Trophoblast cell (in vitro differentiated cells and primary cell): ENCODE measurements around the gene FNDC1.

Experiments used
- DNase-seq, 2 donors: peaks; one replicate each; pipeline ENCODE4 v3.0.0-alpha.2; 2016
- H2AFZ ChIP-seq: 2 replicates; pipeline ENCODE4 v1.6.1; 2013; ENCODE audit warnings: low read length, moderate library complexity, mild to moderate bottlenecking; ENCODE audit not compliant: insufficient read depth, poor library complexity
- H2AK5ac ChIP-seq: 2 replicates; pipeline ENCODE4 v1.6.1; 2013; ENCODE audit warnings: mild to moderate bottlenecking, low read length
- H2BK120ac ChIP-seq: 2 replicates; pipeline ENCODE4 v1.6.1; 2013; ENCODE audit warnings: low read length, mild to moderate bottlenecking, moderate library complexity; ENCODE audit not compliant: insufficient read depth, poor library complexity
- H2BK12ac ChIP-seq: 2 replicates; pipeline ENCODE4 v1.6.1; 2013; ENCODE audit warnings: mild to moderate bottlenecking, low read length, moderate library complexity
- H2BK5ac ChIP-seq: 2 replicates; pipeline ENCODE4 v1.6.1; 2013; ENCODE audit warnings: low read length, low read depth, moderate library complexity, mild to moderate bottlenecking; ENCODE audit not compliant: poor library complexity
- H3K14ac ChIP-seq: 2 replicates; pipeline ENCODE4 v1.6.1; 2013; ENCODE audit warnings: mild to moderate bottlenecking, low read length
- H3K18ac ChIP-seq: 2 replicates; pipeline ENCODE4 v1.6.1; 2013; ENCODE audit warnings: mild to moderate bottlenecking, low read length
- H3K23ac ChIP-seq: 2 replicates; pipeline ENCODE4 v1.6.1; 2013; ENCODE audit warnings: low read length
- H3K27ac ChIP-seq: 2 replicates; pipeline ENCODE4 v1.5.1; 2013; ENCODE audit warnings: low read depth, mild to moderate bottlenecking, inconsistent platforms, low read length, moderate library complexity
- H3K27me3 ChIP-seq: 2 replicates; pipeline ENCODE4 v1.6.1; 2013; ENCODE audit warnings: inconsistent platforms, mild to moderate bottlenecking, low read length, moderate library complexity; ENCODE audit not compliant: insufficient read depth
- H3K36me3 ChIP-seq, 2 experiments: 1 replicate in 1 of 2; 2 replicates in 1 of 2; pipeline ENCODE4 v1.6.1; 2013; ENCODE audit warnings: low read length in 2 of 2, mild to moderate bottlenecking in 2 of 2, moderate library complexity in 1 of 2; ENCODE audit not compliant: insufficient read depth in 2 of 2, control insufficient read depth in 1 of 2
- H3K4ac ChIP-seq: 2 replicates; pipeline ENCODE4 v1.6.1; 2013; ENCODE audit warnings: low read depth, mild to moderate bottlenecking, low read length, moderate library complexity
- H3K4me1 ChIP-seq, 2 experiments: 1 replicate in 1 of 2; 2 replicates in 1 of 2; pipeline ENCODE4 v1.6.1; 2013; ENCODE audit warnings: low read length in 2 of 2, mild to moderate bottlenecking in 2 of 2, moderate library complexity in 1 of 2; ENCODE audit not compliant: insufficient read depth in 2 of 2, control insufficient read depth in 1 of 2
- H3K4me2 ChIP-seq: 2 replicates; pipeline ENCODE4 v1.6.1; 2013; ENCODE audit warnings: inconsistent platforms, mild to moderate bottlenecking, low read length, moderate library complexity
- H3K4me3 ChIP-seq: 2 replicates; pipeline ENCODE4 v1.5.1; 2013; ENCODE audit warnings: mild to moderate bottlenecking, low read depth, low read length, inconsistent platforms
- H3K79me1 ChIP-seq: one replicate; pipeline ENCODE4 v1.6.1; 2013; ENCODE audit warnings: low read length
- H3K79me2 ChIP-seq: 2 replicates; pipeline ENCODE4 v1.6.1; 2013; ENCODE audit warnings: low read length, mild to moderate bottlenecking; ENCODE audit not compliant: control insufficient read depth, insufficient read depth, poor library complexity
- H3K9ac ChIP-seq: 2 replicates; pipeline ENCODE4 v1.6.1; 2013; ENCODE audit warnings: mild to moderate bottlenecking, low read length
- H3K9me3 ChIP-seq: 2 replicates; pipeline ENCODE4 v1.6.1; 2013; ENCODE audit warnings: low read depth, mild to moderate bottlenecking, control low read depth, inconsistent platforms, low read length; ENCODE audit not compliant: insufficient read depth
- H4K12ac ChIP-seq: 2 replicates; pipeline ENCODE4 v1.6.1; 2013; ENCODE audit warnings: low read depth, mild to moderate bottlenecking, low read length, moderate library complexity
- H4K8ac ChIP-seq: 2 replicates; pipeline ENCODE4 v1.6.1; 2013; ENCODE audit warnings: low read depth, mild to moderate bottlenecking, low read length, moderate library complexity
- H4K91ac ChIP-seq: one replicate; pipeline ENCODE4 v1.6.1; 2013; ENCODE audit warnings: low read depth, mild to moderate bottlenecking, low read length, moderate library complexity
- WGBS: extraction: QIAGEN DNeasy Blood & Tissue Kit; methylation state at CpG from one replicate; pipeline ENCODE4 v1.1.7; 2013; ENCODE audit warnings: missing lambda C conversion rate; ENCODE audit not compliant: insufficient read length, insufficient coverage; ENCODE audit errors: extremely low coverage; 5-methylcytosine and 5-hydroxymethylcytosine counted together

The FNDC1 gene

DNA sequence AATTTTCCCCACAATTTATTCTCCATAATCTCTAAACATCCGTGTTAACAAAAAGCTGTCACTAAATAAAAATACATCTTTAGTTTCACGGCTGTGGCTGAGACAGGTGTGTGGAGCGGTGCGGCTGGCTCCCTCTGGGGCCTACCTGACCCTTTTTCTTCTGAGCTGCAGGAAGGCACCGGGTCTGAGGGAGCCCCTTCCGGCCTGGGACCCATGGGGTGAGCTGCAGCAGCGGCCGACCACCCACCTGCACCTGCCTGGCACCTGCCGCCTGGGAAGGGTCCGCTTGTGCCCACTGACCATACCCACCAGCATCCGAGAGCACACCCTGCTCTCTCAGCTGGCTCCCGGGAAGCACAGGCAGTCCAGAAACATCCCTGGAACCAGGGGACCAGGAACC is 41.5 kb upstream of the FNDC1 start:
- no peak overlapping the region for H2BK120ac ChIP-seq
- no peak overlapping the region for H4K8ac ChIP-seq
- no peak overlapping the region for H2AFZ ChIP-seq
- no peak for DNase-seq
- no peaks in the 10 kb centered on the region for H3K36me3 ChIP-seq
- H3K18ac ChIP-seq, result no peak overlapping the region
- H3K23ac ChIP-seq, result no peak overlapping the region
- H3K9ac ChIP-seq, result no peak overlapping the region
- H2AK5ac ChIP-seq, result no peak overlapping the region
- no peaks in the 10 kb centered on the region for H3K79me1 ChIP-seq
- H3K4me3 ChIP-seq, result no peak overlapping the region
- no peak overlapping the region for H2BK12ac ChIP-seq
- H2BK5ac ChIP-seq, result no peak overlapping the region
- no peak overlapping the region for H4K91ac ChIP-seq
- H3K79me2 ChIP-seq, result no peaks in the 10 kb centered on the region
- H3K27ac ChIP-seq, result no peak overlapping the region
- WGBS, result no CpG with 5 or more reads among the region's 12 CpGs
- H3K27me3 ChIP-seq, result no peaks in the 10 kb centered on the region
- H4K12ac ChIP-seq, result no peak overlapping the region
- H3K14ac ChIP-seq, result no peak overlapping the region
- no peak overlapping the region for H3K4ac ChIP-seq
- H3K4me2 ChIP-seq, result no peak overlapping the region
- no peaks in the 10 kb centered on the region for H3K4me1 ChIP-seq
- H3K9me3 ChIP-seq, result no peaks in the 10 kb centered on the region

DNA sequence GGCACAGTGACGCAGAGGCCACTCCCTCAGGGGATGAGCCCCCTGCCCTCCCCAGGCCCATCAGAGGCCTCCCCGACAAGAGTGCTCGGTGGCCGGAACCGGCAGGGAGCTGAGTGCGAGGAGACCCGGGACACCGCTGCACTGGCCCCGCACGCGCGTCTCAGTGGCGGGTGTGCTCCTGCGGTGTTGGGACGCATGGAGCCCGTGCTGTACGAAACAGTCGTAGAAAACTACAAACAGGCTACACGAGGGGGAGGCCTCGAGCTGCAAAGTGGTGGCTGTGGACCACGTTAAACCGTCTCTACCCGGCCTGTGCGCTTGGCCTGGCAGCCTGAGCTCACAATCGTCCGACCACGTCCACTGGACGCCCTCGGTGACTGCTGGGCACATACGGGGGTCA is 40.2 kb upstream of the FNDC1 start:
- H4K12ac ChIP-seq, result no peak overlapping the region
- no peak overlapping the region for H2AK5ac ChIP-seq
- no peak overlapping the region for H4K8ac ChIP-seq
- H2BK120ac ChIP-seq, result no peak overlapping the region
- DNase-seq, result no peak
- no peak overlapping the region for H2BK5ac ChIP-seq
- H3K79me2 ChIP-seq, result no peaks in the 10 kb centered on the region
- no peak overlapping the region for H3K18ac ChIP-seq
- H4K91ac ChIP-seq, result no peak overlapping the region
- no CpG with 5 or more reads among the region's 30 CpGs for WGBS
- H3K79me1 ChIP-seq, result no peaks in the 10 kb centered on the region
- H3K9me3 ChIP-seq, result no peaks in the 10 kb centered on the region
- no peak overlapping the region for H3K23ac ChIP-seq
- no peak overlapping the region for H3K14ac ChIP-seq
- H3K4ac ChIP-seq, result no peak overlapping the region
- H3K9ac ChIP-seq, result no peak overlapping the region
- H3K4me1 ChIP-seq, result no peaks in the 10 kb centered on the region
- H3K36me3 ChIP-seq, result no peaks in the 10 kb centered on the region
- no peaks in the 10 kb centered on the region for H3K27me3 ChIP-seq
- no peak overlapping the region for H2BK12ac ChIP-seq
- no peak overlapping the region for H3K27ac ChIP-seq
- H3K4me3 ChIP-seq, result no peak overlapping the region
- no peak overlapping the region for H2AFZ ChIP-seq
- H3K4me2 ChIP-seq, result no peak overlapping the region

DNA sequence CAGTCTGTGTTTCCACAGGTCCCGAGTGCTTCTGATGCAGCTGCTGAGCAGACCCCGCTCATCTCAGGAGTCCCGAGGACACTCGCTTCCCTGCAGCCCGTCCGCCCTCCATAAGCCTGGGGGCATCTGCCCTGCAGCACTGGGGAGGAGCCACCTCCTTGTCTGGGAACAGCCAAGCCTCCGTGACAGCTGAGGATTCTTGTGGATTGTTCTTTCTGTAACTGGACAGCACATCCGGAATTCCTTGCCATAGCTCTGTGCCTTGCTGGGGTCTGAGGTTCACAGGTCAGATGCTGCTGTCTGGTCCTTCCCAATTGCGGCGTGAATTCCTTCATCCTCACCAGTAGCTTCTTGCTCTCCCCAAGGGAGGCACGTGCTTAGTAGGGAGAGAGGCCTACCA is 38.4 kb upstream of the FNDC1 start:
- Histone ChIP-seq H3K18ac (no peak overlapping the region), H3K14ac (no peak overlapping the region), H4K91ac (no peak overlapping the region), H3K4me3 (no peak overlapping the region), H2BK5ac (no peak overlapping the region), H3K36me3 (no peaks in the 10 kb centered on the region), H3K4ac (no peak overlapping the region), H3K9ac (no peak overlapping the region), H3K4me2 (no peak overlapping the region), H3K23ac (no peak overlapping the region), H2AFZ (no peak overlapping the region), H3K4me1 (no peaks in the 10 kb centered on the region), H2BK120ac (no peak overlapping the region), H3K9me3 (no peaks in the 10 kb centered on the region), H2BK12ac (no peak overlapping the region), H3K79me1 (no peaks in the 10 kb centered on the region), H3K27ac (no peak overlapping the region), H3K79me2 (no peaks in the 10 kb centered on the region), H4K12ac (no peak overlapping the region), H4K8ac (no peak overlapping the region), H2AK5ac (no peak overlapping the region), H3K27me3 (no peaks in the 10 kb centered on the region)
- WGBS, result no CpG with 5 or more reads among the region's 11 CpGs
- peak; percentile 51 to 83 for DNase-seq

DNA sequence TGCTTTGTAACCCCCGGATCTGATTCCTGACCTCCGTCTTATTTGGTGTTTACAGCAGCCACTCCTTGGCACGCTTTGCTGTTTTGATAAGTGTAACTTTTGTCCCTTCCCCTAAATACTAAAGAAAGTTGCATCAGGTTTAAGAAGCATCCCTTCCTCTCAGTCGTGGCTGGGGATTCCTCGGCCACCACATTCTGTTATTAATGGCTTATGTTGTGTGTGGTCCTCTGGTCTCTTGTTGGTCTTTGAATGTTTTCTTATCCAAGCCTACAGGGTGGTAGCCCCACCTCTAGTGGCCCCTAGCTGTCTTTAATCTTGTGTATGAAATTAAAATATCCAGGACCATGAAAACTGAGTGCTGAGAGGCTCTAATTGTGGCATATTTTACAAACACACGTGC is 37.5 kb upstream of the FNDC1 start:
- H2AK5ac ChIP-seq, result no peak overlapping the region
- no peak overlapping the region for H2AFZ ChIP-seq
- no peaks in the 10 kb centered on the region for H3K36me3 ChIP-seq
- H3K27ac ChIP-seq, result no peak overlapping the region
- H3K27me3 ChIP-seq, result no peaks in the 10 kb centered on the region
- H2BK5ac ChIP-seq, result no peak overlapping the region
- H2BK12ac ChIP-seq, result no peak overlapping the region
- no peak overlapping the region for H3K4me3 ChIP-seq
- H3K79me2 ChIP-seq, result no peaks in the 10 kb centered on the region
- H3K23ac ChIP-seq, result no peak overlapping the region
- H3K4me1 ChIP-seq, result no peaks in the 10 kb centered on the region
- DNase-seq, result no peak
- no peak overlapping the region for H2BK120ac ChIP-seq
- no peak overlapping the region for H3K18ac ChIP-seq
- H4K12ac ChIP-seq, result no peak overlapping the region
- no peak overlapping the region for H4K8ac ChIP-seq
- no peak overlapping the region for H3K4ac ChIP-seq
- H3K9ac ChIP-seq, result no peak overlapping the region
- H3K9me3 ChIP-seq, result peaks cover 2% of the 10 kb centered on the region
- H3K4me2 ChIP-seq, result no peak overlapping the region
- H3K14ac ChIP-seq, result no peak overlapping the region
- no CpG with 5 or more reads among the region's 6 CpGs for WGBS
- H4K91ac ChIP-seq, result no peak overlapping the region
- H3K79me1 ChIP-seq, result no peaks in the 10 kb centered on the region
